ENCODE results near the gene NELL1. TPM values are rescaled to one million over a fixed set of nuclear protein-coding genes. Genes with fewer than 3 reads are reported as not detected.

NELL1 gene
- total RNA-seq, 6 donors from 2014 or later = 0.26 TPM; not detected in 5

DNA sequence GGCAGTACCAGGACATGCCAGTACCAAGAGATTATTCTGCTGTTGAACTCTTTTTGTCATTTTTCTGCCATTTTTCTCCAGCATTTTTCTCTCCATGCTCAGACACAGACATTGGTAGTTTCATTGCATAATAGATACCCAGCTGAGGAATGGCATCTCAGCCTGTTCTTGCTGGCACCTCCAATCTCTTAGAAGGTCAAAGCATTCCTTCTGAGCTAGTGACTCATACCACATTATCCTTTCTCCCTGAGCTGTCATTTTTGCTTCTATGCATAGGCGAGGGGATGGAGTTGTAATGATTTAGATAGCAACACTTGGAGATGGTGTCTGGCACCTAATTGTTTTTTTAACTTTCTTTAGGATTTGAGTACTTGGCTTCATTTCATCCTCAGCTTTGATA is 321.1 kb downstream of the NELL1 start:
- H3K27ac ChIP-seq = no peak overlapping the region
- 68 to 79% methylated on average over 1 of the region's 1 CpG for WGBS, 2 donors
- no peaks in the 10 kb centered on the region for H3K4me1 ChIP-seq
- no peak for DNase-seq
- no peaks in the 10 kb centered on the region for H3K27me3 ChIP-seq
- ATAC-seq (ENCODE audit: low FRiP score in 2 of 2) = no peak
- no peak for TF ChIP-seq POLR2AphosphoS5 (IDR thresholded peaks at IDR 0.05)
- TF ChIP-seq POLR2A (IDR thresholded peaks at IDR 0.05) = no peak
- TF ChIP-seq, protein P1, sequence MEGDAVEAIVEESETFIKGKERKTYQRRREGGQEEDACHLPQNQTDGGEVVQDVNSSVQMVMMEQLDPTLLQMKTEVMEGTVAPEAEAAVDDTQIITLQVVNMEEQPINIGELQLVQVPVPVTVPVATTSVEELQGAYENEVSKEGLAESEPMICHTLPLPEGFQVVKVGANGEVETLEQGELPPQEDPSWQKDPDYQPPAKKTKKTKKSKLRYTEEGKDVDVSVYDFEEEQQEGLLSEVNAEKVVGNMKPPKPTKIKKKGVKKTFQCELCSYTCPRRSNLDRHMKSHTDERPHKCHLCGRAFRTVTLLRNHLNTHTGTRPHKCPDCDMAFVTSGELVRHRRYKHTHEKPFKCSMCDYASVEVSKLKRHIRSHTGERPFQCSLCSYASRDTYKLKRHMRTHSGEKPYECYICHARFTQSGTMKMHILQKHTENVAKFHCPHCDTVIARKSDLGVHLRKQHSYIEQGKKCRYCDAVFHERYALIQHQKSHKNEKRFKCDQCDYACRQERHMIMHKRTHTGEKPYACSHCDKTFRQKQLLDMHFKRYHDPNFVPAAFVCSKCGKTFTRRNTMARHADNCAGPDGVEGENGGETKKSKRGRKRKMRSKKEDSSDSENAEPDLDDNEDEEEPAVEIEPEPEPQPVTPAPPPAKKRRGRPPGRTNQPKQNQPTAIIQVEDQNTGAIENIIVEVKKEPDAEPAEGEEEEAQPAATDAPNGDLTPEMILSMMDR (IDR thresholded peaks at IDR 0.05) = no peak
- no peak for TF ChIP-seq EP300 (IDR thresholded peaks at IDR 0.05)
- H3K9me3 ChIP-seq = peaks cover 0 to 3% (median 0%) of the 10 kb centered on the region in 4 donors
- H3K36me3 ChIP-seq = no peaks in the 10 kb centered on the region
- H3K4me3 ChIP-seq = no peak overlapping the region

DNA sequence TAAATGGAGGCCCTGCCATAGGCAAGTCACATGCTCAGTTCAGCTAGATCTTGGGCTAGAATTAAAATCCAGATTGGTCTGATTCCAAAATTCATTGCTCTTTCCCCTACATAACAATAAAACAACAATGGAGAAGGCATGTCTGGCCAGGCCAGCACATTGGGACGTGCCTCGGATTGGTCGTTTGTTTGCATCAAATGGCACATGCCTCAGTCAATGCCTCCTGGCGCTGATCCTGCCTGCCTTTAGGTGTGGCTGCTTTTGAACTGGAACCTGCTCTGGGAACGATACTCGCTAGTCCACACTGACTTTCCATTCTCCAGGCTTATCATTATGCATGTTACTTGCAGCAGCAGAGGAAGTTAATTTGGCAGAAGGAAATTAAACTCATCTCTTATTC is 322.1 kb downstream of the NELL1 start:
- Histone ChIP-seq H3K4me3 (no peak overlapping the region), H3K9me3 (peaks cover 0 to 3% (median 0%) of the 10 kb centered on the region in 4 donors), H3K27me3 (no peaks in the 10 kb centered on the region), H3K36me3 (no peaks in the 10 kb centered on the region), H3K4me1 (no peaks in the 10 kb centered on the region), H3K27ac (no peak overlapping the region)
- WGBS, 2 donors = 61 to 63% methylated on average over 6 of the region's 6 CpGs
- ATAC-seq (ENCODE audit: low FRiP score in 2 of 2) = no peak
- DNase-seq = no peak
- TF ChIP-seq EP300 (IDR thresholded peaks at IDR 0.05) = no peak
- TF ChIP-seq, protein P1 (IDR thresholded peaks at IDR 0.05) = no peak
- TF ChIP-seq POLR2A (IDR thresholded peaks at IDR 0.05) = no peak
- TF ChIP-seq POLR2AphosphoS5 (IDR thresholded peaks at IDR 0.05) = no peak

DNA sequence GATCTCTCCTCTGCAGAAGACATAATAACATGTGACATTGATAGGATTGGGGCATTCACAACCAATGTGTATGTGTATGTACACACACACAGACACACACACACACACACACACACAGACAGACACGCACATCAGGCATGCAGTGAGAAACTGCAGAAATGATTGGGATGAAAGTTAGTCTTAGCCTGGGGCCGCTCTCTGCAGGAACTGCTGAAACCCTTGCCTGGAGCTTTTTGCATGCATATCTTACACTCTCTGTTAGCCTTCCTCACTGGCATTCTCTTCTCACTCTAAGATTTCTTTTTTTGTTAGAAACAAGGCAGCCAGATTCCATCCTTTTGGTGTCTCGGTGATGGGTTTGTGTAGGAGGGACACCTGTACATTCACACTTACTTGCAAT is 337.9 kb downstream of the NELL1 start:
- Histone ChIP-seq H3K36me3 (no peaks in the 10 kb centered on the region), H3K4me3 (no peak overlapping the region), H3K27ac (no peak overlapping the region), H3K4me1 (no peaks in the 10 kb centered on the region), H3K27me3 (no peaks in the 10 kb centered on the region), H3K9me3 (peaks cover 0 to 5% (median 0%) of the 10 kb centered on the region in 4 donors)
- DNase-seq (no peak), ATAC-seq (ENCODE audit: low FRiP score in 2 of 2) (no peak)
- TF ChIP-seq, protein P1 (IDR thresholded peaks at IDR 0.05) = no peak
- TF ChIP-seq POLR2A (IDR thresholded peaks at IDR 0.05) (no peak), EP300 (IDR thresholded peaks at IDR 0.05) (no peak), POLR2AphosphoS5 (IDR thresholded peaks at IDR 0.05) (no peak)
- WGBS, 2 donors = 66 to 71% methylated on average over 3 of the region's 3 CpGs

DNA sequence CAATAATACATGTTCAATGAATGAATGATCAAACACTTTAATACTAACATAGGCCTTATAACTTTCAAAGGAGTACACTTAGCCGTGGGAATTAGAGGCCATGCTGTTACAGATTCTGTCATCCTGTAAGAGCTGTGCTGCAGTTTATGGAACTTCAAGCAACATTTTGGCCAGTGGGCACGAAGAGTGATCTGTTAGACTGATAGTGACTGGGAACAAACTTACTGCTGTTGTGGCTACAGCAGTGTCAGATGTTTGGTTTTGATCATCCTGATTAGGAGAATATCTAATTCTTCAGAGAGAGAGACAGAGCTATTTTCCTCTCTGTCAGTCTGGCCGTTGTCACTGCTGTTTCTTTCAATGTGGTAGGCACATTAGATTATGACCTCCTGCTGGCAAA is 348.9 kb downstream of the NELL1 start:
- Histone ChIP-seq H3K9me3 (peaks cover 0 to under 1% (median 0%) of the 10 kb centered on the region in 4 donors), H3K4me3 (no peak overlapping the region), H3K36me3 (no peaks in the 10 kb centered on the region), H3K4me1 (no peaks in the 10 kb centered on the region), H3K27me3 (no peaks in the 10 kb centered on the region), H3K27ac (no peak overlapping the region)
- TF ChIP-seq POLR2AphosphoS5 (IDR thresholded peaks at IDR 0.05) (no peak), EP300 (IDR thresholded peaks at IDR 0.05) (no peak), POLR2A (IDR thresholded peaks at IDR 0.05) (no peak)
- TF ChIP-seq, protein P1 (IDR thresholded peaks at IDR 0.05) = no peak
- WGBS, 2 donors = 41% methylated on average over 3 of the region's 3 CpGs
- DNase-seq (no peak), ATAC-seq (ENCODE audit: low FRiP score in 2 of 2) (no peak)

DNA sequence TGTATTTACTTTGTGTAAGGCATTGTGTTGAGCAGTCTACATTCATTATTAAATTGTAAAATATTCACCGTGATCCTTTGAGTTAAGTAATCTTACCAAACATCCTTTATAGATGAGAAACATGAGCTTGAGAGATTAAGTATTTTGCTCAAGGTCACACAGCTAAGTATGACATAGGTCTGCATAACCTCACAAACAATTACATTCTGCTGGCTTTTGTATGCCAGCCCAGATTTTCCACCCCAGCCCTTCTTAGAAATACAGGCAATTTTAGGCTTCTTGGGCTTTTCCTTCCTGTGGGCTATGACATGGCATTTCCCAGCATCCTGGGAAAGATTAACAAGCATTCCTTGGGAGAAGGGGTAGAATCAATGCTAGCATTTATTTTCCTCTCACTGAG is 357.3 kb downstream of the NELL1 start:
- H3K36me3 ChIP-seq = no peaks in the 10 kb centered on the region
- no peaks in the 10 kb centered on the region for H3K4me1 ChIP-seq
- no peak for ATAC-seq (ENCODE audit: low FRiP score in 2 of 2)
- H3K9me3 ChIP-seq = no peaks in the 10 kb centered on the region
- H3K27me3 ChIP-seq = no peaks in the 10 kb centered on the region
- TF ChIP-seq POLR2AphosphoS5 (IDR thresholded peaks at IDR 0.05) (no peak), EP300 (IDR thresholded peaks at IDR 0.05) (no peak), POLR2A (IDR thresholded peaks at IDR 0.05) (no peak)
- TF ChIP-seq, protein P1 (IDR thresholded peaks at IDR 0.05) = no peak
- 67 to 72% methylated on average over 1 of the region's 1 CpG for WGBS, 2 donors
- no peak for DNase-seq
- H3K27ac ChIP-seq = no peak overlapping the region
- no peak overlapping the region for H3K4me3 ChIP-seq

All from upper lobe of left lung (tissue), 6 donors.